Spleen (tissue), 11 donors: ENCODE data around the gene FITM1. TPM values are rescaled to one million over a fixed set of nuclear protein-coding genes. Genes with fewer than 3 reads are reported as not detected.
"Not testable (repeated sequence)": the region's sequence is repeated elsewhere in the genome, so short reads cannot be mapped to it uniquely, and the experiment has no call there.

ENCODE experiments used
- DNase-seq: peaks from one replicate; pipeline ENCODE4 v3.0.0-alpha.2; 2020
- H3K27ac ChIP-seq, 8 donors: fragments of 200-600 bp; sonication (generic) in 7 of 8; 1 replicate in 4 of 8; 2 replicates in 4 of 8; pipeline versions ENCODE4 v1.5.0 to v1.8.0; 2016 to 2021; ENCODE audit warnings: inconsistent platforms in 4 of 8, mild to moderate bottlenecking in 4 of 8, moderate library complexity in 1 of 8
- H3K27me3 ChIP-seq, 7 donors: fragments of 200-600 bp; sonication (generic) in 6 of 7; replicated peaks in 1 of 7; 1 replicate in 4 of 7; 2 replicates in 3 of 7; pipeline versions ENCODE4 v1.5.0 to v1.8.0; 2016 to 2021; ENCODE audit warnings: inconsistent platforms in 3 of 7, mild to moderate bottlenecking in 1 of 7
- H3K36me3 ChIP-seq, 6 donors: fragments of 200-600 bp; sonication (generic) in 5 of 6; 1 replicate in 4 of 6; 2 replicates in 2 of 6; pipeline versions ENCODE4 v1.5.0 to v1.8.0; 2016 to 2021; ENCODE audit warnings: inconsistent platforms in 2 of 6
- H3K4me1 ChIP-seq, 6 donors: fragments of 200-600 bp; sonication (generic) in 5 of 6; 1 replicate in 3 of 6; 2 replicates in 3 of 6; pipeline versions ENCODE4 v1.5.0 to v1.8.0; 2016 to 2021; ENCODE audit warnings: inconsistent platforms in 3 of 6
- H3K4me3 ChIP-seq, 8 donors: fragments of 200-600 bp; sonication (generic) in 7 of 8; 1 replicate in 4 of 8; 2 replicates in 4 of 8; pipeline versions ENCODE4 v1.5.0 to v1.8.0; 2016 to 2021; ENCODE audit warnings: inconsistent platforms in 4 of 8, mild to moderate bottlenecking in 4 of 8, moderate library complexity in 2 of 8
- H3K9me3 ChIP-seq, 8 donors: fragments of 200-600 bp; sonication (generic) in 7 of 8; 1 replicate in 4 of 8; 2 replicates in 4 of 8; pipeline versions ENCODE4 v1.5.0 to v1.8.0; 2016 to 2021; ENCODE audit warnings: inconsistent platforms in 4 of 8
- POLR2A ChIP-seq, 3 donors: fragments of 450-650 bp; IDR thresholded peaks; one replicate each; pipeline ENCODE4 v1.5.1; 2017; ENCODE audit warnings: antibody characterized with exemption in 3 of 3, mild to moderate bottlenecking in 1 of 3
- POLR2AphosphoS5 ChIP-seq, 3 donors: sonication (generic); formaldehyde crosslinking; IDR thresholded peaks; one replicate each; pipeline ENCODE4 v1.5.1; 2017; ENCODE audit warnings: antibody characterized with exemption in 3 of 3
- WGBS, 5 donors: extraction: QIAGEN DNeasy Blood & Tissue Kit in 3 of 5; methylation state at CpG; one replicate each; pipeline versions ENCODE4 v1.1.5 to v1.1.7; 2013 to 2018; 5-methylcytosine and 5-hydroxymethylcytosine counted together
- intact Hi-C: fragments of 100-400 bp; cut with DNase I; formaldehyde crosslinking; loops from one replicate; pipeline ENCODE4 v1.15.0; 2023; ENCODE audit warnings: low total_unique reads
- polyA plus RNA-seq, 3 donors: library from polyadenylated mRNA; stranded (reverse); fragments of 200-250 nt; gene quantifications; one replicate each; pipeline ENCODE4 v1.2.1, GENCODE V29; 2013
- total RNA-seq, 7 donors: library from RNA; depleted of rRNA in 3 of 7; stranded (reverse); fragments of >200 nt in 3 of 7; fragmentation: NEBNext Ultra II Directional in 4 of 7; extraction: Animal tissue kit (Norgen Biotek cat#: 25700) in 4 of 7; gene quantifications; one replicate each; pipeline versions ENCODE4 v1.1.0 to v1.2.1, GENCODE V29; 2016 to 2021
- TF ChIP-seq, protein P1 (sequence below), 11 experiments: fragments of 200-600 bp in 7 of 11; fragments of 450-650 bp in 4 of 11; sonication (generic) in 4 of 11; IDR thresholded peaks in 8 of 11; conservative IDR thresholded peaks in 3 of 11; 1 replicate in 7 of 11; 2 replicates in 4 of 11; pipeline versions ENCODE4 v1.4.0 to v1.8.0; 2016 to 2021; ENCODE audit warnings: antibody characterized with exemption in 11 of 11, inconsistent platforms in 4 of 11, mild to moderate bottlenecking in 1 of 11
- donor health status: healthy with polysubstance abuse.
- donor health status: DM: no; HTN: no; CAD: no; lungs with moderate emphysema.
- donor health status: DM: no; HTN: no; CAD: no.
- donor health status: Bipolar disorder and iron deficiency.
- donor health status: healthy.
- donor health status: DM: no; HTN: no; CAD: no.
- donor health status: DM: yes; HTN: yes; CAD: no.

The FITM1 gene
- total and polyA plus RNA-seq, 10 donors: 3.7 to 12.9 (median 8.7) TPM

- Histone ChIP-seq H3K27me3 (no peaks in the 10 kb centered on the region), H3K4me1 (peaks cover under 1 to 21% (median 4%) of the 10 kb centered on the region in 6 donors), H3K27ac (no peak overlapping the region), H3K4me3 (no peak overlapping the region), H3K36me3 (peaks cover 0 to 88% (median 52%) of the 10 kb centered on the region in 6 donors), H3K9me3 (no peaks in the 10 kb centered on the region)
- DNase-seq: peak; percentile 40
- TF ChIP-seq POLR2AphosphoS5 (IDR thresholded peaks at IDR 0.05) (no peak), POLR2A (IDR thresholded peaks at IDR 0.05) (no peak)
- TF ChIP-seq, protein P1, sequence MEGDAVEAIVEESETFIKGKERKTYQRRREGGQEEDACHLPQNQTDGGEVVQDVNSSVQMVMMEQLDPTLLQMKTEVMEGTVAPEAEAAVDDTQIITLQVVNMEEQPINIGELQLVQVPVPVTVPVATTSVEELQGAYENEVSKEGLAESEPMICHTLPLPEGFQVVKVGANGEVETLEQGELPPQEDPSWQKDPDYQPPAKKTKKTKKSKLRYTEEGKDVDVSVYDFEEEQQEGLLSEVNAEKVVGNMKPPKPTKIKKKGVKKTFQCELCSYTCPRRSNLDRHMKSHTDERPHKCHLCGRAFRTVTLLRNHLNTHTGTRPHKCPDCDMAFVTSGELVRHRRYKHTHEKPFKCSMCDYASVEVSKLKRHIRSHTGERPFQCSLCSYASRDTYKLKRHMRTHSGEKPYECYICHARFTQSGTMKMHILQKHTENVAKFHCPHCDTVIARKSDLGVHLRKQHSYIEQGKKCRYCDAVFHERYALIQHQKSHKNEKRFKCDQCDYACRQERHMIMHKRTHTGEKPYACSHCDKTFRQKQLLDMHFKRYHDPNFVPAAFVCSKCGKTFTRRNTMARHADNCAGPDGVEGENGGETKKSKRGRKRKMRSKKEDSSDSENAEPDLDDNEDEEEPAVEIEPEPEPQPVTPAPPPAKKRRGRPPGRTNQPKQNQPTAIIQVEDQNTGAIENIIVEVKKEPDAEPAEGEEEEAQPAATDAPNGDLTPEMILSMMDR (IDR thresholded peaks at IDR 0.05 in 8 of 11, conservative IDR thresholded peaks at IDR 0.05 in 3 of 11): no peak
- WGBS, 5 donors: 95 to 100% (median 97%) methylated on average over 2 to 3 of the region's 3 CpGs
- intact Hi-C loops: no loop called here
Measured at GRCh38 chr14:24100982-24101494, 29.4 kb upstream of the FITM1 start.

DNA sequence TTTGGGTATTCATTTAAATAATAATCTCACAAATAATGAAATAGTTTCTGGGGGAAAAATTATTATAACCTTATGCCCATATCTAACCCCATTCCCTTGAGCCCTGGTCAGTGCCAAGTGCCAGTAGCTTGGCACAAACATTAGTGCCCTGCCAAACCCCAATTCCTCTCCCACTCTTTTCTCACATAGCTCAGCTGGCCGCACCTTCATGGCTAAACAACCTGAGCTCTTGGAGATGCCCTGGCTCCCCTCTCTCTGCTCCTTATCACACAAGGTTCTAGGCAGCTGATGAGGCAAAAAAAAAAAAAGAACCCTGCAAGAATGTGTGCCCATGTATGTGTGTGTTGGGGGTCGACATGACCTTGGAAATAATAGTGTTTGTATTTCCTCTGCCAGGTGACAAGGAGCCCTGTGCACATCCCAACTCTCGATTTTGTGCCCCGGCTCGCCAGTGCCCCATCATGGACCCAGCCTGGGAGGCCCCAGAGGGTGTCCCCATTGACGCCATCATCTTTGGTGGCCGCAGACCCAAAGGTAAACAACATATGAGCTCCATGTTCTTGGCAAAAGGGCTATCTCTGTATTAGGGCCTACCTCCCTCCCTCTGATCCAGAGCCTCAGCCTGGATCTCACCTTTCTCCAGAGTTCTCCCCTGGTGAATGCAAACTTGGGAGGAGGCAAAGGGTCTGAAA, 28.0 kb upstream of the FITM1 start:
- H3K27me3 ChIP-seq: no peaks in the 10 kb centered on the region
- WGBS, 5 donors: 88 to 95% (median 93%) methylated on average over 7 of the region's 7 CpGs
- H3K4me3 ChIP-seq: no peak overlapping the region
- intact Hi-C loops: no loop called here
- peaks cover 0 to 78% (median 52%) of the 10 kb centered on the region in 6 donors for H3K36me3 ChIP-seq
- H3K4me1 ChIP-seq: peaks cover 3 to 21% (median 12%) of the 10 kb centered on the region in 6 donors
- no peaks in the 10 kb centered on the region for H3K9me3 ChIP-seq
- no peak for TF ChIP-seq POLR2A (IDR thresholded peaks at IDR 0.05)
- peak in 1 of 3 donors; percentile 4 for TF ChIP-seq POLR2AphosphoS5 (IDR thresholded peaks at IDR 0.05)
- TF ChIP-seq, protein P1 (IDR thresholded peaks at IDR 0.05 in 8 of 11, conservative IDR thresholded peaks at IDR 0.05 in 3 of 11): no peak
- H3K27ac ChIP-seq: no peak overlapping the region
- peak; percentile 34 for DNase-seq

DNA sequence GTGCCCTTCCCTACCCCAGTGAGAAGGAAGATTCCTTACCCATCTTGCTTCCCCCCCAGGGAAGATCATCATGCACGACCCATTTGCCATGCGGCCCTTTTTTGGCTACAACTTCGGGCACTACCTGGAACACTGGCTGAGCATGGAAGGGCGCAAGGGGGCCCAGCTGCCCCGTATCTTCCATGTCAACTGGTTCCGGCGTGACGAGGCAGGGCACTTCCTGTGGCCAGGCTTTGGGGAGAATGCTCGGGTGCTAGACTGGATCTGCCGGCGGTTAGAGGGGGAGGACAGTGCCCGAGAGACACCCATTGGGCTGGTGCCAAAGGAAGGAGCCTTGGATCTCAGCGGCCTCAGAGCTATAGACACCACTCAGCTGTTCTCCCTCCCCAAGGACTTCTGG, 27.0 kb upstream of the FITM1 start:
- peak in 1 of 3 donors; percentile 18 for TF ChIP-seq POLR2AphosphoS5 (IDR thresholded peaks at IDR 0.05)
- TF ChIP-seq, protein P1 (IDR thresholded peaks at IDR 0.05 in 8 of 11, conservative IDR thresholded peaks at IDR 0.05 in 3 of 11): no peak
- 86 to 96% (median 92%) methylated on average over 12 to 13 of the region's 13 CpGs for WGBS, 5 donors
- intact Hi-C loops: no loop called here
- peaks cover 3 to 28% (median 18%) of the 10 kb centered on the region in 6 donors for H3K4me1 ChIP-seq
- peaks cover 0 to 68% (median 44%) of the 10 kb centered on the region in 6 donors for H3K36me3 ChIP-seq
- DNase-seq: peak; percentile 71
- no peaks in the 10 kb centered on the region for H3K27me3 ChIP-seq
- no peak overlapping the region for H3K27ac ChIP-seq
- no peaks in the 10 kb centered on the region for H3K9me3 ChIP-seq
- H3K4me3 ChIP-seq: no peak overlapping the region

DNA sequence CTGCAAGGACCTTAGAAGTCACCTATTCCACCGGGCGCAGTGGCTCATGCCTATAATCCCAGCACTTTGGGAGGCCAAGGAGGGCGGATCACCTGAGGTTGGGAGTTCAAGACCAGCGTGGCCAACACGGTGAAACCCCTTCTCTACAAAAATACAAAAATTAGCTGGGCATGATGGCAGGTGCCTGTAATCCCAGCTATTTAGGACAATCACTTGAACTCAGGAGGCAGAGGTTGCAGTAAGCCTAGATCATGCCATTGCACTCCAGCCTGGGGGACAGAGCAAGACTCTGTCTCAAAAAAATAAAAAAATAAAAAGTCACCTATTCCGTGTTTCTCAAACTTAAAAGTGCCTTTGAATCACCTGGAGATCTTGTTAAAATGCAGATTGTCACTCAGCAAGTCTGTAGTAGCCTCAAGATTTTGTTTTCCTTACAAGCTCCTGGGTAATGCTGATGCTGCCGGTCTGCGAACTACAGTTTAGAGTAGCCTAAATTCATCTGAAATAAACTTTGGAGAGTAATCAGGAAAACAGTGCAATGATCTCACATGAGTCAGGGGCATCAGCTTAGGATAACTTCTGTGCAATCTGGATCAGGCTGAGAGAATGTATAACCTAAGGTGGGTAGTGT, 24.7 kb upstream of the FITM1 start:
- Histone ChIP-seq H3K4me1 (peaks cover 11 to 50% (median 41%) of the 10 kb centered on the region in 6 donors), H3K36me3 (peaks cover 0 to 46% (median 21%) of the 10 kb centered on the region in 6 donors), H3K27ac (peak overlapping the region in 6 of 8 donors; percentile 4 to 72 (median 54))
- H3K4me3 ChIP-seq, H3K9me3 ChIP-seq, H3K27me3 ChIP-seq, DNase-seq, intact Hi-C loops: not testable (repeated sequence)
- 88 to 92% (median 91%) methylated on average over 8 of the region's 8 CpGs for WGBS, 5 donors
